ENCODE results near the gene PCID2.

DNA sequence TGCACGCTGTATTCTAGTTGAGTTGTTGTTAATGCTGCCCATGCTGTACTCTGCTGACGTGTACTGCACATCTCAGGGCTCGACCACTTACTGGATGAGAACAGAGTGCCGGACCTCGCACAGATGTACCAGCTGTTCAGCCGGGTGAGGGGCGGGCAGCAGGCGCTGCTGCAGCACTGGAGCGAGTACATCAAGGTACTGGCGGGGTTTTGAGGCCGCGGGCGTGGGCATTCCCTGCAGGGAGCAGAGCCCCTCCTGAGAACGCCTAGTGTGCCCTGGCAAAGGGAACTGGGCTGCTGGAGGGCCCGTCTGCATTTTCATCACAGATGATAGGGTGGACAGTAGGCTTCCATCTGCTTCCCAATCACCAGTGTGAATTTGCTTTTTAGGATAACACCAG lies 30.9 kb upstream of the PCID2 start:
- no peak for TF ChIP-seq ARNT (IDR thresholded peaks at IDR 0.05)
- no peak for TF ChIP-seq SUZ12 (IDR thresholded peaks at IDR 0.05)
- no peak for TF ChIP-seq ZNF384 (IDR thresholded peaks at IDR 0.05)
- TF ChIP-seq FOXM1 (IDR thresholded peaks at IDR 0.05; ENCODE audit: borderline replicate concordance) = no peak
- TF ChIP-seq, protein P1, sequence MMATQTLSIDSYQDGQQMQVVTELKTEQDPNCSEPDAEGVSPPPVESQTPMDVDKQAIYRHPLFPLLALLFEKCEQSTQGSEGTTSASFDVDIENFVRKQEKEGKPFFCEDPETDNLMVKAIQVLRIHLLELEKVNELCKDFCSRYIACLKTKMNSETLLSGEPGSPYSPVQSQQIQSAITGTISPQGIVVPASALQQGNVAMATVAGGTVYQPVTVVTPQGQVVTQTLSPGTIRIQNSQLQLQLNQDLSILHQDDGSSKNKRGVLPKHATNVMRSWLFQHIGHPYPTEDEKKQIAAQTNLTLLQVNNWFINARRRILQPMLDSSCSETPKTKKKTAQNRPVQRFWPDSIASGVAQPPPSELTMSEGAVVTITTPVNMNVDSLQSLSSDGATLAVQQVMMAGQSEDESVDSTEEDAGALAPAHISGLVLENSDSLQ (IDR thresholded peaks at IDR 0.05) = no peak
- no peak for TF ChIP-seq HDGF (IDR thresholded peaks at IDR 0.05; ENCODE audit: borderline replicate concordance)
- TF ChIP-seq FOXK2 (IDR thresholded peaks at IDR 0.05) = no peak
- TF ChIP-seq SP1 (IDR thresholded peaks at IDR 0.05) = no peak
- no peak for TF ChIP-seq TARDBP (IDR thresholded peaks at IDR 0.05)
- TF ChIP-seq ELF4 (IDR thresholded peaks at IDR 0.05) = no peak
- no peak for TF ChIP-seq FOXA1 (IDR thresholded peaks at IDR 0.05)

All from HEK293T (cell line).